ENCODE results near the gene LACTB. TPM values are rescaled to one million over a fixed set of nuclear protein-coding genes. Genes with fewer than 3 reads are reported as not detected.

The LACTB gene
- total RNA-seq, 2 donors from 2014 or later: 9.0 to 11.0 TPM

Other genes starting within 250 kb of the LACTB start
- 10 to 100 TPM; 10.4 to 32.4 TPM for gene TPM1, start 79.1 kb upstream of the LACTB start, total RNA-seq
- gene RPS27L, start 35.6 kb downstream of the LACTB start, total RNA-seq: 10 to 100 TPM; 49.8 to 64.2 TPM
- gene RAB8B, start 67.7 kb downstream of the LACTB start, total RNA-seq: 100 to 1,000 TPM in 1 of 2 donors, 10 to 100 TPM in 1; 78.1 to 108 TPM
- gene APH1B, start 155.7 kb downstream of the LACTB start, total RNA-seq: 10 to 100 TPM; 11.8 to 17.6 TPM